Endodermal cell (in vitro differentiated cells): ENCODE measurements around the gene PTPRR. TPM values are rescaled to one million over a fixed set of nuclear protein-coding genes. Genes with fewer than 3 reads are reported as not detected.

ENCODE experiments used
- DNase-seq: peaks from one replicate; pipeline ENCODE4 v3.0.0-alpha.2; 2017
- H3K27ac ChIP-seq: 2 replicates; pipeline ENCODE4 v1.5.1; 2013; ENCODE audit warnings: mild to moderate bottlenecking, low read depth, low read length, moderate library complexity
- H3K27me3 ChIP-seq: 2 replicates; pipeline ENCODE4 v1.6.1; 2013; ENCODE audit warnings: mild to moderate bottlenecking, low read length, moderate library complexity; ENCODE audit not compliant: insufficient read depth, control insufficient read depth, poor library complexity, severe bottlenecking
- H3K36me3 ChIP-seq: 2 replicates; pipeline ENCODE4 v1.7.0; 2013; ENCODE audit warnings: mild to moderate bottlenecking, low read length, moderate library complexity; ENCODE audit not compliant: control insufficient read depth, insufficient read depth
- H3K4me1 ChIP-seq: one replicate; pipeline ENCODE4 v1.7.0; 2013; ENCODE audit warnings: low read length; ENCODE audit not compliant: control insufficient read depth, insufficient read depth
- H3K4me3 ChIP-seq: 2 replicates; pipeline ENCODE4 v1.5.1; 2013; ENCODE audit warnings: mild to moderate bottlenecking, low read length, moderate library complexity
- H3K9ac ChIP-seq: 2 replicates; pipeline ENCODE4 v1.6.1; 2013; ENCODE audit warnings: mild to moderate bottlenecking, low read length, moderate library complexity; ENCODE audit not compliant: poor library complexity, severe bottlenecking; ENCODE audit errors: extremely low read depth
- H3K9me3 ChIP-seq: 2 replicates; pipeline ENCODE4 v1.6.1; 2013; ENCODE audit warnings: mild to moderate bottlenecking, low read length, moderate library complexity; ENCODE audit not compliant: control insufficient read depth
- H3K27ac Mint-ChIP-seq: 2 replicates; pipeline ENCODE4 v1.8.0; 2020; ENCODE audit warnings: mixed read lengths
- H3K27me3 Mint-ChIP-seq: 2 replicates; pipeline ENCODE4 v1.8.0; 2021; ENCODE audit warnings: mild to moderate bottlenecking, mixed read lengths; ENCODE audit not compliant: insufficient read depth
- H3K36me3 Mint-ChIP-seq: 2 replicates; pipeline ENCODE4 v1.8.0; 2020; ENCODE audit warnings: low read depth, mixed read lengths
- H3K4me1 Mint-ChIP-seq: 2 replicates; pipeline ENCODE4 v1.8.0; 2020; ENCODE audit warnings: mixed read lengths
- H3K4me3 Mint-ChIP-seq: 2 replicates; pipeline ENCODE4 v1.8.0; 2020; ENCODE audit warnings: mild to moderate bottlenecking, moderate library complexity, mixed read lengths
- H3K9me3 Mint-ChIP-seq: 2 replicates; pipeline ENCODE4 v1.8.0; 2020; ENCODE audit warnings: mild to moderate bottlenecking, mixed read lengths
- CTCF ChIP-seq: fragments of 200-600 bp; sonication (generic); conservative IDR thresholded peaks from 2 replicates; pipeline ENCODE4 v1.5.0; 2021; ENCODE audit warnings: antibody characterized with exemption, mild to moderate bottlenecking
- WGBS, 2 experiments: methylation state at CpG; one replicate each; pipeline versions ENCODE4 v1.1.5 to v1.1.7; 2013; ENCODE audit warnings: missing lambda C conversion rate in 2 of 2, mixed read lengths in 1 of 2; ENCODE audit not compliant: insufficient coverage in 1 of 2, insufficient read length in 1 of 2; 5-methylcytosine and 5-hydroxymethylcytosine counted together
- total RNA-seq, 2 donors: library from RNA; stranded (reverse); fragmentation: NEBNext Ultra II Directional in 1 of 2; extraction: Animal tissue kit (Norgen Biotek cat#: 25700) in 1 of 2; gene quantifications; 2 replicates in 1 of 2; 3 replicates in 1 of 2; pipeline ENCODE4 v1.2.1, GENCODE V29; 2021

PTPRR gene
- total RNA-seq, 2 donors from 2014 or later = 0.27 to 0.40 TPM

- H3K4me1 Mint-ChIP-seq = peaks cover 4% of the 10 kb centered on the region
- TF ChIP-seq CTCF = no peak
- WGBS, 2 experiments = 86 to 91% methylated on average over 2 of the region's 2 CpGs
- Histone ChIP-seq H3K9ac (no peak overlapping the region), H3K27me3 (no peaks in the 10 kb centered on the region), H3K9me3 (no peaks in the 10 kb centered on the region), H3K36me3 (no peaks in the 10 kb centered on the region), H3K4me1 (no peaks in the 10 kb centered on the region), H3K27ac (no peak overlapping the region), H3K4me3 (no peak overlapping the region)
- no peaks in the 10 kb centered on the region for H3K36me3 Mint-ChIP-seq
- H3K27me3 Mint-ChIP-seq = no peaks in the 10 kb centered on the region
- no peak for DNase-seq
- no peak overlapping the region for H3K4me3 Mint-ChIP-seq
- H3K9me3 Mint-ChIP-seq = no peaks in the 10 kb centered on the region
- H3K27ac Mint-ChIP-seq = no peak overlapping the region
Measured at GRCh38 chr12:70798016-70798783, 122.3 kb downstream of the PTPRR start.

DNA sequence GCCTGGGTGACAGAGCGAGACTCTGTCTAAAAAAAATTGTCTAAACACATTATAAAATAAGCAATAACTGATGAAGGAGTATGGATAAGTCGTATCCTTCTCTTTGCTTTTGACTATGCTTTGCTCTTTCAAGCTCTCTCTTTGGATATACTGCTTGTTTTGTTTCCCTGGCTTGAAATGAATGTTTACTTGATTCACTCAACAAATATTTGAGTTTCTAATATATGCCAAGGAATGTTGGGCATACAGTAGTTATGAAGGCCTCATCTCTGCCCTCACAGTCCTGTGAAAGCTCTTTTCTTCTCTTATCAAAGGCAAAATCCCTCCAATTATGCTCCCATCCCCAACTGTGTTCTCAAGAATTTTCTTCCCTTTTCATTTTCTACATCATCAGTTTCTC lies 123.5 kb downstream of the PTPRR start:
- Mint-ChIP-seq H3K27ac (no peak overlapping the region), H3K4me3 (no peak overlapping the region), H3K9me3 (no peaks in the 10 kb centered on the region), H3K4me1 (peaks cover 4% of the 10 kb centered on the region), H3K36me3 (no peaks in the 10 kb centered on the region), H3K27me3 (no peaks in the 10 kb centered on the region)
- Histone ChIP-seq H3K27ac (no peak overlapping the region), H3K36me3 (no peaks in the 10 kb centered on the region), H3K9ac (no peak overlapping the region), H3K4me1 (no peaks in the 10 kb centered on the region), H3K27me3 (no peaks in the 10 kb centered on the region), H3K4me3 (no peak overlapping the region), H3K9me3 (no peaks in the 10 kb centered on the region)
- no peak for TF ChIP-seq CTCF
- WGBS, 2 experiments = 100% methylated on average over 1 of the region's 2 CpGs; no CpG with 5 or more reads in 1 of the 2 experiments
- DNase-seq = no peak

DNA sequence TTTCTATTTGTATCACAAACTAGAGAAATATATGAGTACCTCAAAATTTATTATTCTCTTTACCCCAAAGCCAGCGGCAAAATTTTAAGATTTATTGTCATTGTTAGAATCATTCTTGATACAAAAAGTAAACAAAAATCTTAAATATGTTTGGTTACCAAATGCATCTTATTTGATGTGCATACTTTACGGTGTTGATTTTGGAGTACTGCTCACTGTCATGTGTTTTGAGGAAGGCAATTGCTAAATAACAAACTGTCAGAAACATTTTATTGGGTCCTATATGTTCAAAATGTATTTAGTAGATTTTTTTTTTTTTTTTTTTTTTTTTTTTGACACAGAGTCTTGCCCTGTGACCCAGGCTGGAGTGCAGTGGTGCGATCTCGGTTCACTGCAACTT lies 124.9 kb downstream of the PTPRR start:
- Histone ChIP-seq H3K27me3 (no peaks in the 10 kb centered on the region), H3K9me3 (no peaks in the 10 kb centered on the region), H3K9ac (no peak overlapping the region), H3K36me3 (no peaks in the 10 kb centered on the region), H3K27ac (no peak overlapping the region), H3K4me1 (no peaks in the 10 kb centered on the region), H3K4me3 (no peak overlapping the region)
- no peak for TF ChIP-seq CTCF
- Mint-ChIP-seq H3K36me3 (no peaks in the 10 kb centered on the region), H3K4me3 (no peak overlapping the region), H3K27me3 (no peaks in the 10 kb centered on the region), H3K9me3 (no peaks in the 10 kb centered on the region), H3K4me1 (peaks cover 4% of the 10 kb centered on the region), H3K27ac (no peak overlapping the region)
- DNase-seq = no peak
- WGBS, 2 experiments = 93% methylated on average over 3 of the region's 4 CpGs
